PC-9 (cell line): ENCODE results near the gene ABCA6. TPM values are rescaled to one million over a fixed set of nuclear protein-coding genes. Genes with fewer than 3 reads are reported as not detected.

Experiments used
- BruUV-seq: library from RNA; stranded (reverse); fragments of 400-500 nt; replicated peaks from 2 replicates; lab custom pipeline; 2021; lab: Mats Ljungman, UMichigan
- CTCF ChIA-PET: fragments of 300-600 bp; sonication (Branson Sonifier 250); formaldehyde crosslinking; loops from one replicate; lab custom pipeline; 2022; ENCODE audit warnings: antibody characterized with exemption; lab: Charles Lee
- POLR2A ChIA-PET: fragments of 300-600 bp; sonication (Branson Sonifier 250); formaldehyde crosslinking; loops from one replicate; lab custom pipeline; 2022; ENCODE audit warnings: antibody characterized with exemption; ENCODE audit not compliant: unreplicated experiment; lab: Charles Lee
- DNase-seq, 2 experiments: peaks; one replicate each; pipeline versions ENCODE4 v3.0.0 to v3.0.0-alpha.2; 2015 to 2022; ENCODE audit warnings: mixed read lengths in 1 of 2
- H2AFZ ChIP-seq: fragments of 200-600 bp; sonication (generic); 2 replicates; pipeline ENCODE4 v1.8.1; 2017; ENCODE audit warnings: antibody characterized with exemption
- H3F3A ChIP-seq: fragments of 200-600 bp; sonication (generic); 2 replicates; pipeline ENCODE4 v1.8.1; 2017; ENCODE audit warnings: antibody characterized with exemption, mild to moderate bottlenecking, low read depth; ENCODE audit not compliant: insufficient read depth
- H3K27ac ChIP-seq: fragments of 200-600 bp; sonication (generic); 2 replicates; pipeline ENCODE4 v1.6.1; 2016; ENCODE audit warnings: mixed run types
- H3K27me3 ChIP-seq: fragments of 200-600 bp; sonication (generic); 2 replicates; pipeline ENCODE4 v1.6.1; 2016; ENCODE audit warnings: low read depth, mixed run types; ENCODE audit not compliant: insufficient read depth
- H3K36me3 ChIP-seq: fragments of 200-600 bp; sonication (generic); 2 replicates; pipeline ENCODE4 v1.6.1; 2016; ENCODE audit warnings: low read depth, mixed run types
- H3K4me1 ChIP-seq: fragments of 200-600 bp; sonication (generic); replicated peaks from 2 replicates; pipeline ENCODE4 v1.6.1; 2016; ENCODE audit warnings: mixed run types; ENCODE audit not compliant: insufficient read depth
- H3K4me2 ChIP-seq: fragments of 200-600 bp; sonication (generic); 2 replicates; pipeline ENCODE4 v1.6.1; 2017; ENCODE audit warnings: mixed run types
- H3K4me3 ChIP-seq: fragments of 200-600 bp; sonication (generic); 2 replicates; pipeline ENCODE4 v1.6.1; 2016; ENCODE audit warnings: mixed run types
- H3K79me2 ChIP-seq: fragments of 200-600 bp; sonication (generic); 2 replicates; pipeline ENCODE4 v1.6.1; 2017; ENCODE audit warnings: low read depth, mixed run types
- H3K9me2 ChIP-seq: fragments of 200-600 bp; sonication (generic); 2 replicates; pipeline ENCODE4 v1.8.1; 2017; ENCODE audit warnings: mild to moderate bottlenecking; ENCODE audit not compliant: insufficient read depth
- H3K9me3 ChIP-seq: fragments of 200-600 bp; sonication (generic); 2 replicates; pipeline ENCODE4 v1.8.1; 2016; ENCODE audit warnings: low read depth; ENCODE audit not compliant: insufficient read depth
- H4K20me1 ChIP-seq: fragments of 200-600 bp; sonication (generic); 2 replicates; pipeline ENCODE4 v1.8.1; 2017; ENCODE audit not compliant: insufficient read depth
- CTCF ChIP-seq: fragments of 200-600 bp; sonication (generic); conservative IDR thresholded peaks from 2 replicates; pipeline ENCODE4 v1.6.1; 2017; ENCODE audit warnings: mixed run types, antibody characterized with exemption, mild to moderate bottlenecking, moderate library complexity
- EZH2 ChIP-seq: fragments of 200-600 bp; sonication (generic); IDR thresholded peaks from 2 replicates; pipeline ENCODE4 v1.8.0; 2017; ENCODE audit warnings: antibody characterized with exemption, low read depth
- intact Hi-C: fragments of 100-400 bp; cut with micrococcal nuclease; formaldehyde crosslinking; loops from one replicate; pipeline ENCODE4 v1.10.0; 2022; ENCODE audit not compliant: unreplicated experiment
- total RNA-seq: library from RNA; stranded (reverse); gene quantifications from 2 replicates; pipeline ENCODE4 v1.2.3, GENCODE V29; 2021

ABCA6 gene
- total RNA-seq, 1 experiment from 2014 or later: not detected

GRCh38 chr17:69159418-69159817 is 17.7 kb upstream of the ABCA6 start:
- BruUV-seq: no TSS peak
- Histone ChIP-seq H3K4me3 (no peak overlapping the region), H3F3A (no peaks in the 10 kb centered on the region), H3K9me3 (no peaks in the 10 kb centered on the region), H3K79me2 (no peaks in the 10 kb centered on the region), H3K36me3 (no peaks in the 10 kb centered on the region), H3K27me3 (no peaks in the 10 kb centered on the region), H3K4me2 (no peak overlapping the region), H3K27ac (no peak overlapping the region), H3K4me1 (no peaks in the 10 kb centered on the region), H3K9me2 (peaks cover 5% of the 10 kb centered on the region; the same call in 1 of the 2 replicates), H4K20me1 (no peaks in the 10 kb centered on the region), H2AFZ (no peak overlapping the region)
- ChIA-PET CTCF (no interaction called here), POLR2A (no interaction called here)
- intact Hi-C loops: no loop called here
- DNase-seq: no peak
- no peak for TF ChIP-seq CTCF
- no peak for TF ChIP-seq EZH2

- H3K4me2 ChIP-seq: no peak overlapping the region
- no peak overlapping the region for H3K4me3 ChIP-seq
- no peaks in the 10 kb centered on the region for H3F3A ChIP-seq
- H3K27ac ChIP-seq: no peak overlapping the region
- H3K4me1 ChIP-seq: no peaks in the 10 kb centered on the region
- H3K79me2 ChIP-seq: no peaks in the 10 kb centered on the region
- ChIA-PET POLR2A (no interaction called here), CTCF (no interaction called here)
- intact Hi-C loops: no loop called here
- no peak overlapping the region for H2AFZ ChIP-seq
- BruUV-seq: no TSS peak
- H3K36me3 ChIP-seq: no peaks in the 10 kb centered on the region
- 0 out of 2 replicates have a peak, but pooled peaks cover 4% of the 10 kb centered on the region for H3K9me3 ChIP-seq
- H3K9me2 ChIP-seq: no peaks in the 10 kb centered on the region; the same call in none of the 2 replicates
- DNase-seq: no peak
- H4K20me1 ChIP-seq: no peaks in the 10 kb centered on the region
- TF ChIP-seq EZH2 (no peak), CTCF (no peak)
- H3K27me3 ChIP-seq: no peaks in the 10 kb centered on the region
These were observed 12.6 kb upstream of the ABCA6 start for GRCh38 chr17:69154267-69154666.

GRCh38 chr17:69150333-69150732 is 8.6 kb upstream of the ABCA6 start:
- Histone ChIP-seq H3K4me1 (no peaks in the 10 kb centered on the region), H3K27ac (no peak overlapping the region), H3F3A (no peaks in the 10 kb centered on the region), H3K27me3 (no peaks in the 10 kb centered on the region), H4K20me1 (no peaks in the 10 kb centered on the region), H3K36me3 (no peaks in the 10 kb centered on the region), H3K4me2 (no peak overlapping the region), H3K79me2 (no peaks in the 10 kb centered on the region), H2AFZ (no peak overlapping the region), H3K9me2 (no peaks in the 10 kb centered on the region; the same call in none of the 2 replicates), H3K4me3 (no peak overlapping the region), H3K9me3 (0 out of 2 replicates have a peak, but pooled peaks cover 4% of the 10 kb centered on the region)
- intact Hi-C loops: no loop called here
- ChIA-PET CTCF (no interaction called here), POLR2A (no interaction called here)
- BruUV-seq: no TSS peak
- DNase-seq: no peak
- TF ChIP-seq CTCF (no peak), EZH2 (no peak)
